ENCODE data around the gene ROCK2.

ROCK2 gene

GRCh38 chr2:11179899-11180298 lies 164.5 kb downstream of the ROCK2 start:
- TF ChIP-seq MYC (IDR thresholded peaks at IDR 0.05; ENCODE audit: low read depth, low read length) (no peak), CTCF (IDR thresholded peaks at IDR 0.05; ENCODE audit: low read depth, low read length) (no peak)
- no peak for DNase-seq (ENCODE audit: low read depth)
- H3K4me3 ChIP-seq (ENCODE audit: low read depth, low read length), result no peak overlapping the region

GRCh38 chr2:11179196-11179595 lies 165.2 kb downstream of the ROCK2 start:
- TF ChIP-seq MAX (IDR thresholded peaks at IDR 0.05; ENCODE audit: low read depth, low read length) (no peak), POLR2A (IDR thresholded peaks at IDR 0.05; ENCODE audit: extremely low read depth, insufficient read length) (no peak), MYC (IDR thresholded peaks at IDR 0.05; ENCODE audit: low read depth, low read length) (no peak), CTCF (IDR thresholded peaks at IDR 0.05; ENCODE audit: low read depth, low read length) (no peak)
- no peak overlapping the region for H3K4me3 ChIP-seq (ENCODE audit: low read depth, low read length)
- DNase-seq (ENCODE audit: low read depth), result no peak

GRCh38 chr2:11177871-11178690 lies 166.4 kb downstream of the ROCK2 start:
- no peak for TF ChIP-seq CTCF (IDR thresholded peaks at IDR 0.05; ENCODE audit: low read depth, low read length)
- no peak for TF ChIP-seq MAX (IDR thresholded peaks at IDR 0.05; ENCODE audit: low read depth, low read length)
- TF ChIP-seq MYC (IDR thresholded peaks at IDR 0.05; ENCODE audit: low read depth, low read length), result no peak
- no peak for TF ChIP-seq POLR2A (IDR thresholded peaks at IDR 0.05; ENCODE audit: extremely low read depth, insufficient read length)
- DNase-seq (ENCODE audit: low read depth), result no peak
- no peak overlapping the region for H3K4me3 ChIP-seq (ENCODE audit: low read depth, low read length)

- peak; percentile 75 for DNase-seq (ENCODE audit: low read depth)
- no peak overlapping the region for H3K4me3 ChIP-seq (ENCODE audit: low read depth, low read length)
- TF ChIP-seq MYC (IDR thresholded peaks at IDR 0.05; ENCODE audit: low read depth, low read length) (no peak), CTCF (IDR thresholded peaks at IDR 0.05; ENCODE audit: low read depth, low read length) (no peak), POLR2A (IDR thresholded peaks at IDR 0.05; ENCODE audit: extremely low read depth, insufficient read length) (no peak), MAX (IDR thresholded peaks at IDR 0.05; ENCODE audit: low read depth, low read length) (no peak)
Measured at GRCh38 chr2:11175293-11175795, 169.1 kb downstream of the ROCK2 start.

GRCh38 chr2:11174222-11174621 lies 170.2 kb downstream of the ROCK2 start:
- DNase-seq (ENCODE audit: low read depth), result no peak
- TF ChIP-seq POLR2A (IDR thresholded peaks at IDR 0.05; ENCODE audit: extremely low read depth, insufficient read length), result no peak
- TF ChIP-seq CTCF (IDR thresholded peaks at IDR 0.05; ENCODE audit: low read depth, low read length), result no peak
- TF ChIP-seq MAX (IDR thresholded peaks at IDR 0.05; ENCODE audit: low read depth, low read length), result no peak
- TF ChIP-seq MYC (IDR thresholded peaks at IDR 0.05; ENCODE audit: low read depth, low read length), result no peak

More at GRCh38 chr2:11174222-11174621, 170.2 kb downstream of the ROCK2 start:
- no peak overlapping the region for H3K4me3 ChIP-seq (ENCODE audit: low read depth, low read length)
